LNCAP (cell line): ENCODE measurements around the gene ASTN2.

Experiments used
- TF ChIP-seq, protein P1 (sequence below): fragments of 450-650 bp; IDR thresholded peaks from 2 replicates; pipeline ENCODE4 v1.5.1; 2017; ENCODE audit warnings: mild to moderate bottlenecking

Gene ASTN2

DNA sequence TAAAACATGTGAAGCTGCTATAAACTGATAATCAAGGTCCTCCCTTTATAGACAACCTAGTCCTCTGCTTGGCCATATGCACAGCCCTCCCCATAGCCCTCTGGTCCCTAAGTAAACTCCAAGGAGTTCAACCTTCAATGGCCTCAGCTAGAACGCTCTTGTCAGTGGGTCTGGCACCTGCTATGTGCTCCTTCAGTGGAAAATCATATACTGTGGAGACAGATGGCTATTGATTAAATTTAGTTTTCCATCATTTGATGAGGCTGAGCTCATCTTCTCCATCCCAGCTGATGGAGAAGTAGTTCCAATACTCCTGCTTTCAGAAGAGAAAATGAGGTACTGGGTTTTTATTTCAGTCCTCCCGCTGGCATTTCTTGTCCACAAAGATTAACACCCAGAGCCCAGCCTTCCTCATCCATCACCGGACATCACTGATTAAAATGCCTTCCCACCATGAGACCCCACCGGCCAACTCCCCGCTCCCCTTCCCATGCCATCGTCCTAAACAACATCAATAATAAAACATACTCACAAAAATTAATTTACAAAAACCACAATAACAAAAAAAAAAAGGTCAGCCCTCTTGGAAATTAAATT, 593.1 kb downstream of the ASTN2 start:
- TF ChIP-seq, protein P1, sequence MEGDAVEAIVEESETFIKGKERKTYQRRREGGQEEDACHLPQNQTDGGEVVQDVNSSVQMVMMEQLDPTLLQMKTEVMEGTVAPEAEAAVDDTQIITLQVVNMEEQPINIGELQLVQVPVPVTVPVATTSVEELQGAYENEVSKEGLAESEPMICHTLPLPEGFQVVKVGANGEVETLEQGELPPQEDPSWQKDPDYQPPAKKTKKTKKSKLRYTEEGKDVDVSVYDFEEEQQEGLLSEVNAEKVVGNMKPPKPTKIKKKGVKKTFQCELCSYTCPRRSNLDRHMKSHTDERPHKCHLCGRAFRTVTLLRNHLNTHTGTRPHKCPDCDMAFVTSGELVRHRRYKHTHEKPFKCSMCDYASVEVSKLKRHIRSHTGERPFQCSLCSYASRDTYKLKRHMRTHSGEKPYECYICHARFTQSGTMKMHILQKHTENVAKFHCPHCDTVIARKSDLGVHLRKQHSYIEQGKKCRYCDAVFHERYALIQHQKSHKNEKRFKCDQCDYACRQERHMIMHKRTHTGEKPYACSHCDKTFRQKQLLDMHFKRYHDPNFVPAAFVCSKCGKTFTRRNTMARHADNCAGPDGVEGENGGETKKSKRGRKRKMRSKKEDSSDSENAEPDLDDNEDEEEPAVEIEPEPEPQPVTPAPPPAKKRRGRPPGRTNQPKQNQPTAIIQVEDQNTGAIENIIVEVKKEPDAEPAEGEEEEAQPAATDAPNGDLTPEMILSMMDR: no peak

GRCh38 chr9:116819116-116819515, 595.7 kb downstream of the ASTN2 start:
- TF ChIP-seq, protein P1: no peak

DNA sequence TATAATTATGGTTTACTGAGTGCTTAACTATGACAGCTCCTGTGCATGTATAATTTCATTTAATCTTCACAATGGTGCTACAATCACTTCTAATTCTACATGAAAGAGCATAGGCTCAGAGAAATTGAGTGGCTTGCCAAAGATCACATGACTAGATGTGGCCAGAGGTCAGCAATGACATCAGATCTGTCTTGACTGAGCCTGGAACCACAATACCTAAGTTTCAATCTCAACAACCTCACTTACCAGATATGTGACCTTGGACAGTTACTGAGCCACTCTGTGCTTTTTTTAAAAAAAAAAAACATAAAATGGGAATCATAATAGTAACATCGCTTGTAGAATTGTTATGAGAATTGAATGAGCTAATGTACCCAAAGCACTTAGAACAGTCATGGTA, 597.1 kb downstream of the ASTN2 start:
- TF ChIP-seq, protein P1: no peak

- TF ChIP-seq, protein P1: no peak
Measured at GRCh38 chr9:116816484-116816883, 598.4 kb downstream of the ASTN2 start.

DNA sequence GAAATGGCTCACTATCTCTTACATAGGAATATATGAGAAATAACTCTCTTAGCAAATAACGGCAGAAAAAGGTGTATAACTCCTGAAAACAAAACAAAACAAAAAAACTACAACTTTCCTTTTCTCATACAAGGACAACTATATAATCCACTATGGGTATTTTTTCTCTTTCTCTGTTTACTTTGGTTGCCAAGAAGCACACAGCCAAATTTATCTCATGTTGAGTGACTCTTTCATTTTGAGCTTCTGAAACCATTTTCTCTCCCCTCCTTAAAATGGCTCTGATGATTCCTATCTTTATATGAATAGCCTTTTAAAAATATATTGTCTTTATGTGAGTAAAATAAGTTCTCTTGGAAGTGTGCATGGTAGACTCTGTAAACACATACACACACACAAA, 599.0 kb downstream of the ASTN2 start:
- TF ChIP-seq, protein P1: no peak

DNA sequence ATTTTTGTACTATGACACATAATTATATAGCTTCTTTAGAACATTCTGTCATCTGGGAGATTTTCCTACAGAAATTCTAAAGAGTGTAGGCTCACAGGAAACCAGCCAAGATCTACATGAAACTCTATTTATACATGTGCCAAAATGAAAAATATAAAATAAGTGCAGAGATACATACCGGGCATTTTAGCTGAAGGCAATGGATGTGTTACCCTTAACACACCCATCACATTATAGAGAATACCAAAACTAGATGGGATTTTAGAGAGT, 601.9 kb downstream of the ASTN2 start:
- TF ChIP-seq, protein P1: no peak

DNA sequence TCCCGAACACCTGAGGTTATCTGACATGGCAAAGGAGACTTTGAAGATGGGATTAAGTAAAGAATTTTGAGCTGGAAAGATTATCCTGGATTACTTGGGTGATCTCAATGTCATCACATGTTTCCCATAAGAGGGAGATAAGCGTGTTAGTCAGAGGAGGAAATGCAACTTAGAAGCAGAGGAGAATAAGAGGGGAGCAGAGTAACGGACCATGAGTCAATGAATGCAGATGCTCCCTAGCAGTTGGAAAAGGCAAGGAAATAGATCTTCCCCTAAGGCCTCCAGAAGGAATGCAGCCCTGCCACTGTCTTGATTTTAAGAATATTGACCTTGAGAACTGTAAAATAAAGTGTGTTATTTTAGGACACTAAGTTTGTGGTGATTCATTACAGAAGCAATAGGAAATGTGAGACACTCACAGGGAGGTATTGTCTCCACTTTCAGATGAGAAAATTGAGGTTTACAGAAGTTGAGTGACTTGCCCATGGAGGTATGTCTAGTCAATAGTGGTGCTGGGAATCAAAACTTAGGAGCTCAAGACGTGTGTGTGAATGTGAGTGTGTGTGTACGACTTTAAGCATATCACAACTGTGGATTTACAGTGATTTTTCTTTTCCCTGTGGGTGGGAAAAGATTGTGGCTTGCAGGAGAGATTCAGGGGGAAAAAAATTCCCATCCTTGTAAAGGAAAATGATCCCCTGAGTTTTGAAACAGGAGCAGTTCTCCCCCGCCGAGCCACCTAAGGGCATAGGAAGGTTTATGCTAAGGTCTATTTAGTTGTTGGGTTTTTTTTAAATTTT, 602.4 kb downstream of the ASTN2 start:
- TF ChIP-seq, protein P1: no peak
